ENCODE results near the gene RIPOR2. TPM values are rescaled to one million over a fixed set of nuclear protein-coding genes. Genes with fewer than 3 reads are reported as not detected.

Gene RIPOR2
- polyA plus RNA-seq, 3 donors: 154 to 181 (median 179) TPM

- H3K79me2 ChIP-seq (ENCODE audit: insufficient read depth, low read length): no peaks in the 10 kb centered on the region
- H3K27ac Mint-ChIP-seq: peak overlapping the region in 4 of 7 donors; percentile 18 to 84 (median 22)
- peaks cover 97 to 100% of the 10 kb centered on the region in 2 donors for H3K36me3 Mint-ChIP-seq
- intact Hi-C loops (cut with micrococcal nuclease): no loop called here
- H4K20me1 ChIP-seq (ENCODE audit: insufficient read depth, low read length): peaks cover 96% of the 10 kb centered on the region
- peaks cover 0 to 2% (median 0%) of the 10 kb centered on the region in 7 donors for H3K9me3 Mint-ChIP-seq
- 100% methylated on average over 3 of the region's 7 CpGs for WGBS (ENCODE audit: insufficient coverage)
- H3K36me3 ChIP-seq (replicated peaks in 1 of 2; ENCODE audit: control insufficient read depth in 1 of 2, insufficient read depth in 2 of 2, low read length in 2 of 2): peaks cover 97 to 98% of the 10 kb centered on the region in 2 donors
- no peak overlapping the region for H3K4me2 ChIP-seq (replicated peaks; ENCODE audit: extremely low read depth, low read length, poor library complexity, severe bottlenecking)
- TF ChIP-seq CTCF (IDR thresholded peaks at IDR 0.05): no peak
- H3K27me3 ChIP-seq (ENCODE audit: control insufficient read depth in 2 of 2, insufficient read depth in 2 of 2, low read length in 2 of 2): no peaks in the 10 kb centered on the region
- no peak overlapping the region for H3K9ac ChIP-seq (ENCODE audit: insufficient read depth, low read length, poor library complexity, severe bottlenecking)
- H3K4me1 Mint-ChIP-seq: peaks cover 3% of the 10 kb centered on the region
- H3K27ac ChIP-seq (ENCODE audit: low read depth in 1 of 2, low read length in 2 of 2): no peak overlapping the region
- no peaks in the 10 kb centered on the region for H3K4me1 ChIP-seq (ENCODE audit: control insufficient read depth in 1 of 2, insufficient read depth in 2 of 2, low read length in 2 of 2)
- no peak overlapping the region for H2AFZ ChIP-seq (ENCODE audit: insufficient read depth, low read depth, low read length, poor library complexity, severe bottlenecking)
- no peaks in the 10 kb centered on the region for H3K9me3 ChIP-seq (replicated peaks in 1 of 2; ENCODE audit: control insufficient read depth in 1 of 2, insufficient read depth in 1 of 2, low read length in 2 of 2)
- no peak overlapping the region for H3K4me3 ChIP-seq (replicated peaks in 1 of 3; ENCODE audit: low read depth in 2 of 3, low read length in 3 of 3)
- H3K27me3 Mint-ChIP-seq (ENCODE audit: low read depth in 3 of 3): no peaks in the 10 kb centered on the region
- H3K4me3 Mint-ChIP-seq: no peak overlapping the region
- DNase-seq: no peak
These were observed 86.0 kb downstream of the RIPOR2 start for GRCh38 chr6:24849713-24850112.

- Histone ChIP-seq H3K4me2 (replicated peaks; ENCODE audit: extremely low read depth, low read length, poor library complexity, severe bottlenecking) (no peak overlapping the region), H3K27ac (ENCODE audit: low read depth in 1 of 2, low read length in 2 of 2) (no peak overlapping the region), H3K4me1 (ENCODE audit: control insufficient read depth in 1 of 2, insufficient read depth in 2 of 2, low read length in 2 of 2) (no peaks in the 10 kb centered on the region), H3K36me3 (replicated peaks in 1 of 2; ENCODE audit: control insufficient read depth in 1 of 2, insufficient read depth in 2 of 2, low read length in 2 of 2) (peaks cover 96 to 98% of the 10 kb centered on the region in 2 donors), H3K4me3 (replicated peaks in 1 of 3; ENCODE audit: low read depth in 2 of 3, low read length in 3 of 3) (no peak overlapping the region), H3K9me3 (replicated peaks in 1 of 2; ENCODE audit: control insufficient read depth in 1 of 2, insufficient read depth in 1 of 2, low read length in 2 of 2) (no peaks in the 10 kb centered on the region), H4K20me1 (ENCODE audit: insufficient read depth, low read length) (peaks cover 96% of the 10 kb centered on the region), H3K27me3 (ENCODE audit: control insufficient read depth in 2 of 2, insufficient read depth in 2 of 2, low read length in 2 of 2) (no peaks in the 10 kb centered on the region), H3K9ac (ENCODE audit: insufficient read depth, low read length, poor library complexity, severe bottlenecking) (no peak overlapping the region), H3K79me2 (ENCODE audit: insufficient read depth, low read length) (peaks cover under 1% of the 10 kb centered on the region), H2AFZ (ENCODE audit: insufficient read depth, low read depth, low read length, poor library complexity, severe bottlenecking) (no peak overlapping the region)
- WGBS (ENCODE audit: insufficient coverage): no CpG with 5 or more reads among the region's 4 CpGs
- Mint-ChIP-seq H3K9me3 (peaks cover 0 to 2% (median 0%) of the 10 kb centered on the region in 7 donors), H3K36me3 (peaks cover 95 to 100% of the 10 kb centered on the region in 2 donors), H3K4me1 (peaks cover 3% of the 10 kb centered on the region), H3K27me3 (ENCODE audit: low read depth in 3 of 3) (no peaks in the 10 kb centered on the region), H3K27ac (no peak overlapping the region), H3K4me3 (no peak overlapping the region)
- DNase-seq: no peak
- intact Hi-C loops (cut with micrococcal nuclease): no loop called here
- TF ChIP-seq CTCF (IDR thresholded peaks at IDR 0.05): no peak
These were observed 87.3 kb downstream of the RIPOR2 start for GRCh38 chr6:24848461-24848860.

All from CD14-positive monocyte (primary cell).